ENCODE data around the gene CCDC57. TPM values are rescaled to one million over a fixed set of nuclear protein-coding genes. Genes with fewer than 3 reads are reported as not detected.

Gene CCDC57
- total and polyA plus RNA-seq, 9 of the 15 experiments (the other 6 are each of a cell fraction or from before 2014, with no cell fraction given), result 0.83 to 36.2 (median 13.6) TPM

GRCh38 chr17:82170412-82170961, 42.2 kb downstream of the CCDC57 start (continued):
- TF ChIP-seq SMARCA5 (IDR thresholded peaks at IDR 0.05) (0 out of 2 replicates have a peak, but pooled peaks have one; percentile 56), CTCF (IDR thresholded peaks at IDR 0.05 in 2 of 3, conservative IDR thresholded peaks at IDR 0.05 in 1 of 3; ENCODE audit: insufficient read depth in 2 of 3, low read depth in 1 of 3, low read length in 3 of 3) (peak; percentile 5 to 41 (median 33); a peak in 3 of 6 replicates)

- Histone ChIP-seq H3K27ac (ENCODE audit: extremely low read depth, low read depth, low read length) (no peak overlapping the region), H4K20me1 (replicated peaks; ENCODE audit: control insufficient read depth, insufficient read depth, low read length) (no peaks in the 10 kb centered on the region), H3K79me2 (ENCODE audit: control insufficient read depth, insufficient read depth, low read length) (no peaks in the 10 kb centered on the region), H3K27me3 (ENCODE audit: control insufficient read depth in 2 of 2, insufficient read depth in 2 of 2, low read length in 2 of 2) (no peaks in the 10 kb centered on the region), H3K4me2 (ENCODE audit: insufficient read depth, low read length) (no peak overlapping the region), H3K9ac (ENCODE audit: insufficient read depth in 1 of 2, low read depth in 2 of 2, low read length in 2 of 2) (no peak overlapping the region), H3K9me1 (ENCODE audit: control insufficient read depth, insufficient read depth, low read length) (peaks cover 3% of the 10 kb centered on the region), H3K9me3 (replicated peaks; ENCODE audit: control insufficient read depth, insufficient read depth, low read depth, low read length) (no peaks in the 10 kb centered on the region), H3K4me1 (replicated peaks in 1 of 2; ENCODE audit: control insufficient read depth in 2 of 2, insufficient read depth in 2 of 2, low read length in 2 of 2) (peaks cover 5 to 17% of the 10 kb centered on the region in 2 experiments; a peak in 4 of 5 replicates), H3K4me3 (no peak overlapping the region), H2AFZ (ENCODE audit: low read depth, low read length) (no peak overlapping the region), H3K36me3 (ENCODE audit: control insufficient read depth, insufficient read depth, low read length) (peaks cover 61% of the 10 kb centered on the region)
- WGBS (ENCODE audit: insufficient coverage, low coverage, missing lambda C conversion rate), result 90% methylated on average over 6 of the region's 6 CpGs
- TF ChIP-seq MTA3 (IDR thresholded peaks at IDR 0.05; ENCODE audit: borderline replicate concordance) (no peak), CEBPG (CRISPR knock-in tag; IDR thresholded peaks at IDR 0.05) (no peak), CEBPG (tag; conservative IDR thresholded peaks at IDR 0.05 in 1 of 2, IDR thresholded peaks at IDR 0.05 in 1 of 2) (peak in 1 of 2 experiments; percentile 76; a peak in 2 of 4 replicates), CEBPB (tag; IDR thresholded peaks at IDR 0.05) (peak; percentile 67), LARP7 (IDR thresholded peaks at IDR 0.05) (no peak), HNRNPK (IDR thresholded peaks at IDR 0.05; ENCODE audit: low read depth, low read length, poor library complexity, severe bottlenecking) (no peak), ZNF740 (CRISPR knock-in tag; IDR thresholded peaks at IDR 0.05) (no peak), ZNF740 (tag; IDR thresholded peaks at IDR 0.05) (no peak), CC2D1A (IDR thresholded peaks at IDR 0.05) (no peak)
- FAIRE-seq, result no peak
- no TSS peak for BruUV-seq (replicated peaks)
- no peak for DNase-seq (ENCODE audit: extremely low read depth in 1 of 4, low spot score in 3 of 4)
- CTCF ChIA-PET (ENCODE audit: low intra/inter-chr PET ratio), result interaction anchor here (0.6 kb wide), 1 partner anchor 220 kb away, joined by 3 read pairs; no protein-coding TSS in a partner anchor
- POLR2A ChIA-PET, result no interaction called here
- in situ Hi-C loops (cut with MboI), result no loop called here
- no peak for ATAC-seq
- intact Hi-C loops (cut with micrococcal nuclease), result no loop called here
These were observed 44.1 kb downstream of the CCDC57 start for GRCh38 chr17:82168568-82168967.
